Smooth muscle cell (in vitro differentiated cells): Measurements from ENCODE around the gene COL8A2. TPM values are rescaled to one million over a fixed set of nuclear protein-coding genes. Genes with fewer than 3 reads are reported as not detected.

ENCODE experiments used
- DNase-seq: peaks from one replicate; lab custom pipeline; 2025; ENCODE audit not compliant: unreplicated experiment; lab: John Stamatoyannopoulos, UW
- H2AFZ ChIP-seq: fragments of 200-600 bp; sonication (generic); 2 replicates; pipeline ENCODE4 v1.6.0; 2016; ENCODE audit warnings: antibody characterized with exemption, low read depth, mild to moderate bottlenecking
- H3F3A ChIP-seq: fragments of 200-600 bp; sonication (generic); 2 replicates; pipeline ENCODE4 v1.6.0; 2017; ENCODE audit warnings: antibody characterized with exemption, low read depth
- H3K27ac ChIP-seq: fragments of 200-600 bp; sonication (generic); 2 replicates; pipeline ENCODE4 v1.5.1; 2016; ENCODE audit warnings: low read depth, mild to moderate bottlenecking
- H3K27me3 ChIP-seq: fragments of 200-600 bp; sonication (generic); 2 replicates; pipeline ENCODE4 v1.6.1; 2016; ENCODE audit warnings: low read depth, mild to moderate bottlenecking
- H3K36me3 ChIP-seq: fragments of 200-600 bp; sonication (generic); 2 replicates; pipeline ENCODE4 v1.5.1; 2016; ENCODE audit warnings: low read depth
- H3K4me1 ChIP-seq: fragments of 200-600 bp; sonication (generic); 2 replicates; pipeline ENCODE4 v1.5.1; 2016; ENCODE audit warnings: low read depth
- H3K4me2 ChIP-seq: fragments of 200-600 bp; sonication (generic); 2 replicates; pipeline ENCODE4 v1.6.0; 2016; ENCODE audit warnings: mild to moderate bottlenecking
- H3K4me3 ChIP-seq: fragments of 200-600 bp; sonication (generic); 2 replicates; pipeline ENCODE4 v1.5.1; 2016; ENCODE audit warnings: mild to moderate bottlenecking
- H3K79me2 ChIP-seq: fragments of 200-600 bp; sonication (generic); 2 replicates; pipeline ENCODE4 v1.6.0; 2016; ENCODE audit warnings: low read depth, mild to moderate bottlenecking
- H3K9ac ChIP-seq: fragments of 200-600 bp; sonication (generic); 2 replicates; pipeline ENCODE4 v1.6.0; 2016; ENCODE audit warnings: low read depth
- H3K9me3 ChIP-seq: fragments of 200-600 bp; sonication (generic); replicated peaks from 2 replicates; pipeline ENCODE4 v1.5.1; 2016; ENCODE audit warnings: low read depth
- H4K20me1 ChIP-seq: fragments of 200-600 bp; sonication (generic); 2 replicates; pipeline ENCODE4 v1.6.0; 2016; ENCODE audit warnings: low read depth
- WGBS: methylation state at CpG from one replicate; pipeline ENCODE4 v1.1.7; 2016; ENCODE audit warnings: low lambda C conversion rate; 5-methylcytosine and 5-hydroxymethylcytosine counted together
- polyA plus RNA-seq: library from polyadenylated mRNA; unstranded; fragments of >200 nt; fragmentation: Nextera tagmentation; extraction: Ambion mirVana; gene quantifications from 2 replicates; pipeline ENCODE4 v1.2.1, GENCODE V29; 2016
- total RNA-seq: library from RNA; depleted of rRNA; stranded (reverse); fragments of >200 nt; gene quantifications from 2 replicates; pipeline ENCODE4 v1.2.3, GENCODE V29; 2014
- TF ChIP-seq, protein P1 (sequence below): fragments of 200-600 bp; sonication (generic); IDR thresholded peaks from 2 replicates; pipeline ENCODE4 v1.5.1; 2017; ENCODE audit warnings: borderline replicate concordance, mild to moderate bottlenecking, antibody characterized with exemption; ENCODE audit not compliant: insufficient read depth, poor library complexity, severe bottlenecking

The COL8A2 gene
- total and polyA plus RNA-seq, 2 experiments from 2014 or later, result 21.7 to 59.0 TPM

DNA sequence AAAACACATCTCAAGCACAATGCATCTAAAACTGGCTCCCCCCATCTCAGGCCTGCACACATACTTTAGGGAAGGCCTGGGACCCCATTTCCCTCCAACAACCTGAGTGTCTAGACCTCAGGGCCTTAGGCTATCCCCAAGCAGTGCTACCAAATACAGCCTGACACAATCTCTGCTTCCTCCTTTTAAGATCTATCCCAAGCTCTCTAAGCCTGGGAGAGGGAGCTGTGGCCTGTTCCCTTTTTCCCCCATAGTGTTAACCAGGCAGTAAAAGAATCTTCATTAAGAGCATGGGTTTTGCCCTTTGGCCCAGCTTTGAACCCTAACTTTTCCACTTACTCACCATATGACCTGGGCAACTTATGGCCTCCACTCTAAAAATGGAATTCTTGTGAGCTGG, 10.8 kb upstream of the COL8A2 start:
- peaks cover 4% of the 10 kb centered on the region for H3K36me3 ChIP-seq
- no peak overlapping the region for H3K4me2 ChIP-seq
- peaks cover 20% of the 10 kb centered on the region for H4K20me1 ChIP-seq
- H3F3A ChIP-seq, result peaks cover 13% of the 10 kb centered on the region
- no peak overlapping the region for H3K27ac ChIP-seq
- no peaks in the 10 kb centered on the region for H3K4me1 ChIP-seq
- H3K4me3 ChIP-seq, result no peak overlapping the region
- peaks cover 11% of the 10 kb centered on the region for H3K79me2 ChIP-seq
- H3K9me3 ChIP-seq, result no peaks in the 10 kb centered on the region
- TF ChIP-seq, protein P1, sequence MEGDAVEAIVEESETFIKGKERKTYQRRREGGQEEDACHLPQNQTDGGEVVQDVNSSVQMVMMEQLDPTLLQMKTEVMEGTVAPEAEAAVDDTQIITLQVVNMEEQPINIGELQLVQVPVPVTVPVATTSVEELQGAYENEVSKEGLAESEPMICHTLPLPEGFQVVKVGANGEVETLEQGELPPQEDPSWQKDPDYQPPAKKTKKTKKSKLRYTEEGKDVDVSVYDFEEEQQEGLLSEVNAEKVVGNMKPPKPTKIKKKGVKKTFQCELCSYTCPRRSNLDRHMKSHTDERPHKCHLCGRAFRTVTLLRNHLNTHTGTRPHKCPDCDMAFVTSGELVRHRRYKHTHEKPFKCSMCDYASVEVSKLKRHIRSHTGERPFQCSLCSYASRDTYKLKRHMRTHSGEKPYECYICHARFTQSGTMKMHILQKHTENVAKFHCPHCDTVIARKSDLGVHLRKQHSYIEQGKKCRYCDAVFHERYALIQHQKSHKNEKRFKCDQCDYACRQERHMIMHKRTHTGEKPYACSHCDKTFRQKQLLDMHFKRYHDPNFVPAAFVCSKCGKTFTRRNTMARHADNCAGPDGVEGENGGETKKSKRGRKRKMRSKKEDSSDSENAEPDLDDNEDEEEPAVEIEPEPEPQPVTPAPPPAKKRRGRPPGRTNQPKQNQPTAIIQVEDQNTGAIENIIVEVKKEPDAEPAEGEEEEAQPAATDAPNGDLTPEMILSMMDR, result no peak
- no peak overlapping the region for H3K9ac ChIP-seq
- no peak for DNase-seq
- no peaks in the 10 kb centered on the region for H3K27me3 ChIP-seq
- no peak overlapping the region for H2AFZ ChIP-seq

DNA sequence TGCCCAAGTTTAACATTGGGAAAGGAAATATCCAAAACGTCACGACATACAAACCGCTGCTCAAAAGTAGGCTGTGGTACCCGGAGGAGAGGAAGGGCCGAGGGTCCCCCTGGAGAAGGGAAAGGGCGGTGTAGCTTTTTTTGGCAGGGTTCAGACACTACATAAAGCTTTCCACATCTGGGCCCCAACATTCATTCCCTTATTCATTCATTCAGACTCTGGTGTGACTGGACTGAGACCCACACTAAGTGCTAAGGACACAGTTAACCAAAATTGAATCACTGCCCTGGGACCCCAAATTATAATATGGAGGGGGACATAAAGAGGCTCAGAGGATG, 10.3 kb upstream of the COL8A2 start:
- H3K27ac ChIP-seq, result peak overlapping the region; percentile 13
- H3K4me1 ChIP-seq, result no peaks in the 10 kb centered on the region
- no peak overlapping the region for H3K4me3 ChIP-seq
- no peaks in the 10 kb centered on the region for H3K9me3 ChIP-seq
- no peak overlapping the region for H3K4me2 ChIP-seq
- peaks cover 4% of the 10 kb centered on the region for H3K36me3 ChIP-seq
- H2AFZ ChIP-seq, result no peak overlapping the region
- peaks cover 15% of the 10 kb centered on the region for H4K20me1 ChIP-seq
- H3K79me2 ChIP-seq, result peaks cover 9% of the 10 kb centered on the region
- H3K27me3 ChIP-seq, result no peaks in the 10 kb centered on the region
- TF ChIP-seq, protein P1, result no peak
- peaks cover 13% of the 10 kb centered on the region for H3F3A ChIP-seq
- 88% methylated on average over 6 of the region's 6 CpGs for WGBS
- no peak overlapping the region for H3K9ac ChIP-seq
- no peak for DNase-seq

DNA sequence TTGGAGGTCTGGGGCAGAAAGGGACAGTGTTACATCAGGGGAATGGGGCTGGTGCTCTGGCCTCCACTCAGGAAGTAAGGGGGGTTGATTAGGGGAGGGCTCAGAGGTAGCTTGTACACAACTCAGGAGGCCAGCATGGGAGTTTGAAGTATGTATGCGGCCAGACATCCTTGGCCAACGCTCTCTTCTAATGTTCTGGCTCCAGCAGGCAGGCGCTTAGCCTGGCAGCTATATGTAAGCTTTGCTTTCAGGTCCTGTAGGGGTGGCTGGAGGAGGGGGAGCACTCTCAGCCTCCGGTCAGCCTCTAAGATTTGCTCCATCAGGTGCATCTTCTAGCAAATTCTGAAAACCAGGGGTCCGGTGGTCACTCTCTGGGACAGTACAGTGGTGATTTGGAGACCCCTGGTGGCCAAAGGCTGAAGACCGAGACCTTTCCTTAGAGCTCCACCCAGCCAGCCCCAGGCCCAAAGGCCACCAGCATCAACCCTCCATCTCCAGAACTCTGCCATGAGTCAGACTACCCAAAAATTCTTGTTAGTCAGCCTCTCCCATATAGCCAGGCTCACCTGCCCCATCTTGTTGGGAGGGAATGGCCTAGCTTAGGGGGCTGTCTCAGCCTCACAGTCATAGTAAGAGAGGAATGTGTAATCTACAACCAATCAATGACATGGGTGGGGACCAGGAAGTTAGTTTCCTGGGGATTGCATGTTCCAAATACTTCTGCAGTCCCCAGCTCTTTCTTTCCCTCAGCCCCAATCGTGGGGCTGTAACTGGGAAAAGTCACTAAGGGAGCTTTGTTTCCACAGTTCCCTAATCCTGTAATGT, 9.7 kb upstream of the COL8A2 start:
- no peak overlapping the region for H3K9ac ChIP-seq
- TF ChIP-seq, protein P1, result peak; percentile 84
- DNase-seq, result peak; percentile 30
- peak overlapping the region; percentile 3 for H3K4me2 ChIP-seq
- no peaks in the 10 kb centered on the region for H3K27me3 ChIP-seq
- peak overlapping the region; percentile 13 for H3K27ac ChIP-seq
- H3K9me3 ChIP-seq, result no peaks in the 10 kb centered on the region
- H3K4me3 ChIP-seq, result no peak overlapping the region
- WGBS, result 57% methylated on average over 7 of the region's 7 CpGs
- H2AFZ ChIP-seq, result no peak overlapping the region
- H3F3A ChIP-seq, result peaks cover 13% of the 10 kb centered on the region
- peaks cover 9% of the 10 kb centered on the region for H4K20me1 ChIP-seq
- no peaks in the 10 kb centered on the region for H3K4me1 ChIP-seq
- H3K79me2 ChIP-seq, result peaks cover 4% of the 10 kb centered on the region
- peaks cover 4% of the 10 kb centered on the region for H3K36me3 ChIP-seq

DNA sequence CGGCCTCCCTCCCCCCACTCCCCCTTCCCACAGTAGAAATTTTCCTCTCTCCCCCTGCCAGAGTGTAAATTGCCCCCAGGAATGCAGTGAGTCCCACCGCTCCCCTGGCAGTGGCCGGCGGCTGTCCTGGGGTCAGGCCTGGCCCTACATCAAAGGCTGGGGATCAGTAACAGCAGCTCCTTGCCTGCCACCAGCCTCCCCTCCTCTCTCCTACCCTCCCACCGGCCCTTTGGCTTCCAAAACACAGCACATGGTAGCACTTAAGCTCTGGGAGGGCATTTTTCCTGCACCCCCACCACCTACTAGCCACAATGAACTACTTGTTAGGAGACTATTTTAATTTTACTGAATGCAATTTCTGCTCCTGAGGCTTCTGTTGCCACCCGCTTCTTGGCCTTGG, 9.0 kb upstream of the COL8A2 start:
- H3F3A ChIP-seq, result peaks cover 13% of the 10 kb centered on the region
- no peaks in the 10 kb centered on the region for H3K9me3 ChIP-seq
- H3K4me1 ChIP-seq, result no peaks in the 10 kb centered on the region
- no peak overlapping the region for H2AFZ ChIP-seq
- WGBS, result 57% methylated on average over 4 of the region's 6 CpGs
- no peak for DNase-seq
- H3K79me2 ChIP-seq, result no peaks in the 10 kb centered on the region
- TF ChIP-seq, protein P1, result no peak
- H3K27me3 ChIP-seq, result no peaks in the 10 kb centered on the region
- H3K4me2 ChIP-seq, result peak overlapping the region; percentile 3
- no peak overlapping the region for H3K27ac ChIP-seq
- no peaks in the 10 kb centered on the region for H3K36me3 ChIP-seq
- H4K20me1 ChIP-seq, result peaks cover 6% of the 10 kb centered on the region
- no peak overlapping the region for H3K4me3 ChIP-seq
- H3K9ac ChIP-seq, result no peak overlapping the region
